ENCODE data around the gene EXOC2. TPM values are rescaled to one million over a fixed set of nuclear protein-coding genes. Genes with fewer than 3 reads are reported as not detected.

Gene EXOC2
- total and polyA plus RNA-seq, 8 donors, result 2.5 to 10.3 (median 6.4) TPM

DNA sequence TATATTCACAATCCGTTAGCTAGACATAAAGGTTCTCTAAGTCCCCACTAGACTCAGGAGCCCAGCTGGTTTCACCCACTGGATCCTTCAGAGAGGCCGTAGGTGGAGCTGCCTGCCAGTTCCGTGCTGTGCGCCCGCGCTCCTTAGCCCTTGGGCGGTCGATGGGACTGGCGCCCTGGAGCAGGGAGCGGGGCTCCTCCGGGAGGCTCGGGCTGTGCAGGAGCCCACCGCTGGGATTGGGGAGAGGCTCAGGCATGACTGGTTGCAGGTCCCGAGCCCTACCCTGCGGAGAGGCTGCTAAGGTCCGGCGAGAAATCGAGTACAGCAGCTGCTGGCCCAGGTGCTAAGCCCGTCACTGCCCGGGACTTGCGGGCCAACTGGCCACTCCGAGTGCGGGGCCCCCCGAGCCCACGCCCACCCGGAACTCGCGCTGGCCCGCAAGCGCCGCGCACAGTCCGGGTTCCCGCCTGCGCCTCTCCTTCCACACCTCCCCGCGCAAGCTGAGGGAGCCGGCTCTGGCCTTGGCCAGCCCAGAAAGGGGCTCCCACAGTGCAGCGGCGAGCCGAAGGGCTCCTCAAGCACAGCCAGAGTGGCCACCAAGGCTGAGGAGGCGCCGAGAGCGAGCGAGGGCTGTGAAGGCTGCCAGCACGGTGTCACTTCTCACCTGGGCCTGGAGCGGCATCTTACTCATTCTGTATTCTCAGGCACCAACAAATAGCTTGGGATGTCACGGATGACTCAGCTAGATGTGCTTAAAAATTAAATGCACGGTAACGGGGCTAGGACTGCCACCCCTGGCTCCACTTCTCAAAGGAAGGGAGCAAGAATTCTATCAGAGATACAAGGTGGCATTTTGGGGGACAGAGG, 257.3 kb downstream of the EXOC2 start:
- WGBS, 2 donors, result 91 to 95% methylated on average over 48 to 50 of the region's 50 CpGs
- ATAC-seq (no peak), DNase-seq (no peak), FAIRE-seq (no peak)
- Histone ChIP-seq H3K4me1 (no peaks in the 10 kb centered on the region), H3K9me3 (no peaks in the 10 kb centered on the region), H3K36me3 (no peaks in the 10 kb centered on the region), H3K27me3 (no peaks in the 10 kb centered on the region), H3K27ac (no peak overlapping the region), H3K4me3 (no peak overlapping the region)
- intact Hi-C loops (cut with DNase I), result no loop called here
- TF ChIP-seq, protein P1, sequence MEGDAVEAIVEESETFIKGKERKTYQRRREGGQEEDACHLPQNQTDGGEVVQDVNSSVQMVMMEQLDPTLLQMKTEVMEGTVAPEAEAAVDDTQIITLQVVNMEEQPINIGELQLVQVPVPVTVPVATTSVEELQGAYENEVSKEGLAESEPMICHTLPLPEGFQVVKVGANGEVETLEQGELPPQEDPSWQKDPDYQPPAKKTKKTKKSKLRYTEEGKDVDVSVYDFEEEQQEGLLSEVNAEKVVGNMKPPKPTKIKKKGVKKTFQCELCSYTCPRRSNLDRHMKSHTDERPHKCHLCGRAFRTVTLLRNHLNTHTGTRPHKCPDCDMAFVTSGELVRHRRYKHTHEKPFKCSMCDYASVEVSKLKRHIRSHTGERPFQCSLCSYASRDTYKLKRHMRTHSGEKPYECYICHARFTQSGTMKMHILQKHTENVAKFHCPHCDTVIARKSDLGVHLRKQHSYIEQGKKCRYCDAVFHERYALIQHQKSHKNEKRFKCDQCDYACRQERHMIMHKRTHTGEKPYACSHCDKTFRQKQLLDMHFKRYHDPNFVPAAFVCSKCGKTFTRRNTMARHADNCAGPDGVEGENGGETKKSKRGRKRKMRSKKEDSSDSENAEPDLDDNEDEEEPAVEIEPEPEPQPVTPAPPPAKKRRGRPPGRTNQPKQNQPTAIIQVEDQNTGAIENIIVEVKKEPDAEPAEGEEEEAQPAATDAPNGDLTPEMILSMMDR (IDR thresholded peaks at IDR 0.05), result no peak

Other genes starting within 250 kb of the EXOC2 start
- gene HUS1B, start 36.0 kb downstream of the EXOC2 start, total RNA-seq, result under 1 TPM in 4 of 6 donors, not detected in 2; 0.32 to 0.81 (median 0.49) TPM
- under 1 TPM; 0.12 to 0.30 TPM for gene HUS1B, start 36.0 kb downstream of the EXOC2 start, polyA plus RNA-seq

Measured in pancreas (tissue), 10 donors.